ENCODE results near the gene WDCP.

Gene WDCP

GRCh38 chr2:24024018-24024417, 23.2 kb downstream of the WDCP start:
- no peak for DNase-seq (ENCODE audit: extremely low spot score)
- CTCF ChIA-PET = interaction anchor here (0.8 to 2.5 kb wide), 3 partner anchors 9 to 61 kb away, joined by 3 to 8 read pairs (median 4); partner anchors contain the start of gene TP53I3
- POLR2A ChIA-PET = no interaction called here
- TF ChIP-seq, protein P1, sequence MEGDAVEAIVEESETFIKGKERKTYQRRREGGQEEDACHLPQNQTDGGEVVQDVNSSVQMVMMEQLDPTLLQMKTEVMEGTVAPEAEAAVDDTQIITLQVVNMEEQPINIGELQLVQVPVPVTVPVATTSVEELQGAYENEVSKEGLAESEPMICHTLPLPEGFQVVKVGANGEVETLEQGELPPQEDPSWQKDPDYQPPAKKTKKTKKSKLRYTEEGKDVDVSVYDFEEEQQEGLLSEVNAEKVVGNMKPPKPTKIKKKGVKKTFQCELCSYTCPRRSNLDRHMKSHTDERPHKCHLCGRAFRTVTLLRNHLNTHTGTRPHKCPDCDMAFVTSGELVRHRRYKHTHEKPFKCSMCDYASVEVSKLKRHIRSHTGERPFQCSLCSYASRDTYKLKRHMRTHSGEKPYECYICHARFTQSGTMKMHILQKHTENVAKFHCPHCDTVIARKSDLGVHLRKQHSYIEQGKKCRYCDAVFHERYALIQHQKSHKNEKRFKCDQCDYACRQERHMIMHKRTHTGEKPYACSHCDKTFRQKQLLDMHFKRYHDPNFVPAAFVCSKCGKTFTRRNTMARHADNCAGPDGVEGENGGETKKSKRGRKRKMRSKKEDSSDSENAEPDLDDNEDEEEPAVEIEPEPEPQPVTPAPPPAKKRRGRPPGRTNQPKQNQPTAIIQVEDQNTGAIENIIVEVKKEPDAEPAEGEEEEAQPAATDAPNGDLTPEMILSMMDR (IDR thresholded peaks at IDR 0.05; ENCODE audit: control extremely low read depth, extremely low read depth, low read depth, missing control alignments) = no peak

DNA sequence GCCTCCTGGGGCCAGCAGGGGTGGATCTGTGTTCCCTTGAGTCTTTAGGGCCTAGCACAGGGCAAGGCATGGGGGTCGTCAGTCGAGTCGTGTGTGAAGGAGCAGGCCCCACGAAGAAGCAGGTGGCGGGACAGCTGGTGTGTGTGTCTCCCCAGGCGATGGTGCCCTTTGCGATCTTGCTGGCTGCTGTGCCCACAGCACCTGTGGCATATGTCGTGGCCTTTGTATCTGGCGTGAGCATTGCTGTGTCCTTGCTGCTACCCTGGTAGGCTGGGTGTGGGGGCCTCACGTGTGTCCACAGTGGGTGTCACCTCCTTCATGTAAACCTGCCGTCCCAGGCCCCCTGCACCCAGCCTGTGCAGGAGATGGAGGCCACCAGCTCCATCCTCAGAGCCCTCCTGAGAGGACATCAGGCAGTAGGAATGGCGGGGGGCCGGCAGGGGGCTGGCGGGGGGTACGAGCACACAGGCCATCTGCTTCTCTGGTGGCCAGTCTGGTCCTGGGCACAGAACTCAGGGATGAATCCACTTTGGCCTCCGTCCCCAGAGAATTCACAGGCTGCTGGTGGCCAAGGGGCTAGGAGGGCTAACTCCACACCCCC, 24.1 kb downstream of the WDCP start:
- no peak for DNase-seq (ENCODE audit: extremely low spot score)
- TF ChIP-seq, protein P1 (IDR thresholded peaks at IDR 0.05; ENCODE audit: control extremely low read depth, extremely low read depth, low read depth, missing control alignments) = no peak
- CTCF ChIA-PET = interaction anchor here (0.9 to 2.5 kb wide), 2 partner anchors 11 to 62 kb away, joined by 4 to 8 read pairs; partner anchors contain the start of gene TP53I3
- POLR2A ChIA-PET = no interaction called here

DNA sequence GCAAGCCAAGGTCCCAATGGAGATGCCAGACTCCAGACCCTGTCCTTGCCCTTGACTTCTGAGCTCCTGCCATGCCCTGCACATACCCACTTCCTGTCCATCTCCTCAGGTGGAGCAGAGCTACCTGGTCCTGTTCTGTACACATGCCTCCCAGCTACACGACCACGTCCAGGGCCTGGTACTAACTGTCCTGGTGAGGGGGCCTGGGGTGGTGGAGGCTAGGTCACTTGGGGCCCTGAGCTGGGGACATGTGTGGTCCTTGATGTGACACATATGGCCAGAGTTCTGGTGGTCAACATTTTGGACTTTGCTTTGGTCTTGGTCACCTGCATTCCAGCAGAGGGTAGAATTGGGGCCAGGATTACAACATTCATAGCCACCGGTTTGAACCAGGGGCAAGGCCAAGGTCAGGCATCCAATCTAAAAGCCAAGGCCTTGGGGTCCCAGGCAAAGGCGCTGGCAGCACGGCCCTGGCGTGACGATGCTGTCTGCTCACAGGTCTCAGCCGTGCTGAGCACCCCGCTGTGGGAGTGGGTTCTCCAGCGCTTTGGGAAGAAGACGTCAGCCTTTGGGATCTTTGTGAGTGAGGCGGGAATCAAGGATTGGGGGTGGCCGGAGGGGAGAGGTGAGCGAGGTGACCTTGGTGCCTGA, 24.7 kb downstream of the WDCP start:
- no peak for DNase-seq (ENCODE audit: extremely low spot score)
- TF ChIP-seq, protein P1 (IDR thresholded peaks at IDR 0.05; ENCODE audit: control extremely low read depth, extremely low read depth, low read depth, missing control alignments) = no peak
- ChIA-PET CTCF (interaction anchor here (0.7 to 2.5 kb wide), 2 partner anchors 10 to 62 kb away, joined by 3 to 8 read pairs; partner anchors contain the start of gene TP53I3), POLR2A (no interaction called here)

DNA sequence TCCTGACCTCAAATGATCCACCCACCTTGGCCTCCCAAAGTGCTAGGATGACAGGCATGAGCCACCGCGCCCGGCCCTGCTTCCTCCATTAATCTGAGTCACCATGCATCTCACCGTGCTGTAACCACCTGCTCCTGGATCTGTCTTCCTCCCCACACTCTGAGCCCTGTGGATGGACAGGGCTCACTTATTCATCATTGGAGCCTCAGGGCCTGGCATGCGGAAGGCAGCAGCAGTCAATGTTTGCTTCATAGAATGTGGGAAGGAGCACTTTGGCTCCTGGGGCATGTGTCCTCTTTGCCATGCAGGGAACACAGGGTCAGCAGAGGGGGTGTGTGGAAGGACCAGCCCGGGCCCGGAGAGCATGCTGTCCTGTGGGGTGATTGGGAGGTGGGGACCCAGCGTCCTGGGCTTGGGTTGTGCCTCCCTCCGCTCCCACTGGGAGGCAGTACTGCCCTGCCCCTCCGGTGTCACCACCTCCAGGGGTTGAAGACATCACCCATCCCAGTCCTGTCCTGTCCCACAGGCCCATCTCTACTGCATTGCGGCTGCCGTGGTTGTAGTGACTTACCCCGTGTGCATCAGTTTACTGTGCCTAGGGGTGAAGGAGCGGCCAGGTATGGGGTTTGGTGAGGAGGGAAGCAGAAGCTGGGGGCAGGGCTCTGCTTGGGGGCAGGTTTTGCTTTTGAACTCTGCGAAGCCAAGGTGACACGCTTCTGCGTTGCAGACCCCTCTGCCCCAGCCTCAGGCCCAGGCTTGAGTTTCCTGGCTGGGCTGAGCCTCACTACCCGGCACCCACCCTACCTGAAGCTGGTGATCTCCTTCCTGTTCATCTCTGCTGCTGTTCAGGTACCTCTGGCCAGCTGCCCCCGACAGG, 25.8 kb downstream of the WDCP start:
- POLR2A ChIA-PET = no interaction called here
- TF ChIP-seq, protein P1 (IDR thresholded peaks at IDR 0.05; ENCODE audit: control extremely low read depth, extremely low read depth, low read depth, missing control alignments) = peak; percentile 30
- no peak for DNase-seq (ENCODE audit: extremely low spot score)
- CTCF ChIA-PET = interaction anchor here (0.7 to 2.5 kb wide), 2 partner anchors 12 to 64 kb away, joined by 3 to 8 read pairs; partner anchors contain the start of gene TP53I3

DNA sequence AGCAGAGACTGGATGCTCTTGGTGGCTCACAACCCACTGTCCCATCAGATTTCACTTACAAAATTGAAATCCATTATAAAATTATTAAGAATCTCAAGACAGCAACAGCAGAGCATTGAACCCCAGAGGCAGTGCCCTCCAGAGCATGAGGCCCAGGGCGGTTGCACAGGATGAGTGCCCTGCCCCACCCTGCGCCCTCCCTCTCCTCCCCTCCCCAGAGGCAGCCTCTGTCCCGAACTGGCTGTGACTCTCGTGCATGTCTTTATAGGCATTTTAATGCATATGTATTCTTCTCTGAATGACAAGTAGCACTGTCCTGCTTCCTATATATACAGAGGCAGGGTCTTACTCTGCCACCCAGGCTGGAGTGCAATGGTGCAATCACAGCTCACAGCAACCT, 26.9 kb downstream of the WDCP start:
- TF ChIP-seq, protein P1 (IDR thresholded peaks at IDR 0.05; ENCODE audit: control extremely low read depth, extremely low read depth, low read depth, missing control alignments) = no peak
- no peak for DNase-seq (ENCODE audit: extremely low spot score)
- ChIA-PET POLR2A (no interaction called here), CTCF (interaction anchor here (1.2 kb wide), 1 partner anchor 48 kb away, joined by 3 read pairs; no protein-coding TSS in a partner anchor)

DNA sequence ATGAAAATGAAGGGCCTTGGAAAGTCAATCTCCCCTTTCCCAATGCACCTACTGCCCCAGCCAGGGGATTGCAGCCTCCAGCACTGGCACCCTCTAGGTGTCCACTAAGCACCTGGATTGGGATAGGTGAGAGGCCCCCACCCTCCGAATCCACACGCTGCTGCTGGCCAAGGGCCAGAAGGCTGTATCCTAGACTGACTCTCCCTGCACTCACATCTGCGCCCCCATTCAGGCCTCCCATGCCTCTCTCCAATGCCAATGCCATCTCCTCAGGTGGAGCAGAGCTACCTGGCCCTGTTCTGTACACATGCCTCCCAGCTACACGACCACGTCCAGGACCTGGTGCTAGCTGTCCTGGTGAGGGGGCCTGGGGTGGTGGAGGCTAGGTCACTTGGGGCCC, 27.5 kb downstream of the WDCP start:
- POLR2A ChIA-PET = no interaction called here
- no peak for DNase-seq (ENCODE audit: extremely low spot score)

More for the DNA sequence above, 27.5 kb downstream of the WDCP start:
- TF ChIP-seq, protein P1 (IDR thresholded peaks at IDR 0.05; ENCODE audit: control extremely low read depth, extremely low read depth, low read depth, missing control alignments) = no peak
- CTCF ChIA-PET = interaction anchor here (1.2 kb wide), 1 partner anchor 48 kb away, joined by 3 read pairs; no protein-coding TSS in a partner anchor
